Measurements from ENCODE around the gene IGSF6.

Gene IGSF6

GRCh38 chr16:21694609-21695008, 42.2 kb upstream of the IGSF6 start:
- no peak for TF ChIP-seq POLR2AphosphoS5 (IDR thresholded peaks at IDR 0.05; ENCODE audit: low read depth, low read length)
- TF ChIP-seq REST (IDR thresholded peaks at IDR 0.05; ENCODE audit: insufficient read depth in 1 of 2, low read depth in 2 of 2, low read length in 2 of 2): no peak
- no peak for TF ChIP-seq TAF1 (IDR thresholded peaks at IDR 0.05; ENCODE audit: borderline replicate concordance, insufficient read depth, low read length)
- TF ChIP-seq SIN3A (IDR thresholded peaks at IDR 0.05; ENCODE audit: borderline replicate concordance, insufficient read depth, low read length): no peak
- no peak for TF ChIP-seq FOXP2 (optimal IDR thresholded peaks at IDR 0.05; ENCODE audit: borderline replicate concordance, extremely low read depth, extremely low read length, insufficient read depth)

GRCh38 chr16:21689107-21689506, 36.7 kb upstream of the IGSF6 start:
- TF ChIP-seq SIN3A (IDR thresholded peaks at IDR 0.05; ENCODE audit: borderline replicate concordance, insufficient read depth, low read length) (no peak), REST (IDR thresholded peaks at IDR 0.05; ENCODE audit: insufficient read depth in 1 of 2, low read depth in 2 of 2, low read length in 2 of 2) (no peak), TAF1 (IDR thresholded peaks at IDR 0.05; ENCODE audit: borderline replicate concordance, insufficient read depth, low read length) (no peak), FOXP2 (optimal IDR thresholded peaks at IDR 0.05; ENCODE audit: borderline replicate concordance, extremely low read depth, extremely low read length, insufficient read depth) (no peak), POLR2AphosphoS5 (IDR thresholded peaks at IDR 0.05; ENCODE audit: low read depth, low read length) (no peak)

- TF ChIP-seq REST (IDR thresholded peaks at IDR 0.05; ENCODE audit: insufficient read depth in 1 of 2, low read depth in 2 of 2, low read length in 2 of 2) (peak; percentile 79 to 91), POLR2AphosphoS5 (IDR thresholded peaks at IDR 0.05; ENCODE audit: low read depth, low read length) (no peak)
Observed at GRCh38 chr16:21685034-21685455, 32.6 kb upstream of the IGSF6 start.

GRCh38 chr16:21684199-21684598, 31.8 kb upstream of the IGSF6 start:
- TF ChIP-seq FOXP2 (optimal IDR thresholded peaks at IDR 0.05; ENCODE audit: borderline replicate concordance, extremely low read depth, extremely low read length, insufficient read depth) (no peak), TAF1 (IDR thresholded peaks at IDR 0.05; ENCODE audit: borderline replicate concordance, insufficient read depth, low read length) (no peak)

- TF ChIP-seq FOXP2 (optimal IDR thresholded peaks at IDR 0.05; ENCODE audit: borderline replicate concordance, extremely low read depth, extremely low read length, insufficient read depth) (no peak), REST (IDR thresholded peaks at IDR 0.05; ENCODE audit: insufficient read depth in 1 of 2, low read depth in 2 of 2, low read length in 2 of 2) (no peak), SIN3A (IDR thresholded peaks at IDR 0.05; ENCODE audit: borderline replicate concordance, insufficient read depth, low read length) (no peak), POLR2AphosphoS5 (IDR thresholded peaks at IDR 0.05; ENCODE audit: low read depth, low read length) (no peak), TAF1 (IDR thresholded peaks at IDR 0.05; ENCODE audit: borderline replicate concordance, insufficient read depth, low read length) (no peak)
Observed at GRCh38 chr16:21683184-21683583, 30.8 kb upstream of the IGSF6 start.

All from PFSK-1 (cell line).